ENCODE measurements around the gene HRG. TPM values are rescaled to one million over a fixed set of nuclear protein-coding genes. Genes with fewer than 3 reads are reported as not detected.
A peak's percentile ranks its signal among the peaks of the same experiment; 100 is the strongest.

HRG gene
- total RNA-seq, 4 donors from 2014 or later: not detected

- no peak for DNase-seq (ENCODE audit: extremely low spot score)
- intact Hi-C loops (cut with DNase I): no loop called here
- Histone ChIP-seq H3K27ac (replicated peaks in 1 of 4) (no peak overlapping the region), H3K36me3 (no peaks in the 10 kb centered on the region), H3K4me1 (no peaks in the 10 kb centered on the region), H3K9me3 (no peaks in the 10 kb centered on the region), H3K4me3 (no peak overlapping the region), H3K27me3 (peaks cover 0 to 18% (median 0%) of the 10 kb centered on the region in 4 donors)
- TF ChIP-seq CTCF (IDR thresholded peaks at IDR 0.05): no peak
- TF ChIP-seq POLR2A (IDR thresholded peaks at IDR 0.05; ENCODE audit: low read depth): no peak
- TF ChIP-seq POLR2AphosphoS5 (IDR thresholded peaks at IDR 0.05): no peak
- TF ChIP-seq EP300 (IDR thresholded peaks at IDR 0.05): no peak
- WGBS: 78% methylated on average over 4 of the region's 4 CpGs
Observed at GRCh38 chr3:186624598-186624997, 41.2 kb upstream of the HRG start.

- no peak overlapping the region for H3K27ac ChIP-seq (replicated peaks in 1 of 4)
- no peak overlapping the region for H3K4me3 ChIP-seq
- TF ChIP-seq POLR2AphosphoS5 (IDR thresholded peaks at IDR 0.05) (no peak), EP300 (IDR thresholded peaks at IDR 0.05) (no peak), POLR2A (IDR thresholded peaks at IDR 0.05; ENCODE audit: low read depth) (no peak), CTCF (IDR thresholded peaks at IDR 0.05) (no peak)
- WGBS: 72% methylated on average over 4 of the region's 4 CpGs
- DNase-seq (ENCODE audit: extremely low spot score): no peak
- peaks cover 0 to 10% (median 0%) of the 10 kb centered on the region in 4 donors for H3K27me3 ChIP-seq
- H3K36me3 ChIP-seq: no peaks in the 10 kb centered on the region
- H3K9me3 ChIP-seq: no peaks in the 10 kb centered on the region
- intact Hi-C loops (cut with DNase I): no loop called here
- H3K4me1 ChIP-seq: no peaks in the 10 kb centered on the region
Observed at GRCh38 chr3:186625600-186626042, 40.2 kb upstream of the HRG start.

- Histone ChIP-seq H3K4me1 (no peaks in the 10 kb centered on the region), H3K9me3 (no peaks in the 10 kb centered on the region), H3K27me3 (peaks cover 0 to 7% (median 0%) of the 10 kb centered on the region in 4 donors), H3K4me3 (no peak overlapping the region), H3K36me3 (no peaks in the 10 kb centered on the region), H3K27ac (replicated peaks in 1 of 4) (no peak overlapping the region)
- WGBS: 66% methylated on average over 7 of the region's 7 CpGs
- peak; percentile 45 for DNase-seq (ENCODE audit: extremely low spot score)
- intact Hi-C loops (cut with DNase I): no loop called here
- TF ChIP-seq CTCF (IDR thresholded peaks at IDR 0.05) (no peak), POLR2A (IDR thresholded peaks at IDR 0.05; ENCODE audit: low read depth) (no peak), POLR2AphosphoS5 (IDR thresholded peaks at IDR 0.05) (no peak), EP300 (IDR thresholded peaks at IDR 0.05) (no peak)
Observed at GRCh38 chr3:186626254-186626847, 39.5 kb upstream of the HRG start.

GRCh38 chr3:186627852-186628414 lies 37.9 kb upstream of the HRG start:
- WGBS: 92% methylated on average over 7 of the region's 7 CpGs
- Histone ChIP-seq H3K9me3 (no peaks in the 10 kb centered on the region), H3K4me1 (no peaks in the 10 kb centered on the region), H3K4me3 (no peak overlapping the region), H3K36me3 (no peaks in the 10 kb centered on the region), H3K27me3 (peaks cover 0 to 7% (median 0%) of the 10 kb centered on the region in 4 donors), H3K27ac (replicated peaks in 1 of 4) (no peak overlapping the region)
- intact Hi-C loops (cut with DNase I): no loop called here
- no peak for TF ChIP-seq POLR2AphosphoS5 (IDR thresholded peaks at IDR 0.05)
- no peak for TF ChIP-seq EP300 (IDR thresholded peaks at IDR 0.05)
- TF ChIP-seq POLR2A (IDR thresholded peaks at IDR 0.05; ENCODE audit: low read depth): no peak
- no peak for TF ChIP-seq CTCF (IDR thresholded peaks at IDR 0.05)
- DNase-seq (ENCODE audit: extremely low spot score): no peak

Data from esophagus muscularis mucosa (tissue), 4 donors.